HG02678 (cell line): ENCODE results near the gene ERP44.

ENCODE experiments used
- ATAC-seq: cut with Tn5 transposase; IDR thresholded peaks from one replicate; pipeline ENCODE4 v1.9.1; 2021; ENCODE audit warnings: mild to moderate bottlenecking, moderate library complexity; ENCODE audit not compliant: unreplicated experiment

Gene ERP44

GRCh38 chr9:99953861-99954507 lies 144.8 kb downstream of the ERP44 start:
- ATAC-seq: no peak

GRCh38 chr9:99948896-99949295 lies 149.9 kb downstream of the ERP44 start:
- no peak for ATAC-seq

GRCh38 chr9:99948482-99948881 lies 150.3 kb downstream of the ERP44 start:
- ATAC-seq: no peak

- no peak for ATAC-seq
Measured at GRCh38 chr9:99947395-99947794, 151.4 kb downstream of the ERP44 start.

DNA sequence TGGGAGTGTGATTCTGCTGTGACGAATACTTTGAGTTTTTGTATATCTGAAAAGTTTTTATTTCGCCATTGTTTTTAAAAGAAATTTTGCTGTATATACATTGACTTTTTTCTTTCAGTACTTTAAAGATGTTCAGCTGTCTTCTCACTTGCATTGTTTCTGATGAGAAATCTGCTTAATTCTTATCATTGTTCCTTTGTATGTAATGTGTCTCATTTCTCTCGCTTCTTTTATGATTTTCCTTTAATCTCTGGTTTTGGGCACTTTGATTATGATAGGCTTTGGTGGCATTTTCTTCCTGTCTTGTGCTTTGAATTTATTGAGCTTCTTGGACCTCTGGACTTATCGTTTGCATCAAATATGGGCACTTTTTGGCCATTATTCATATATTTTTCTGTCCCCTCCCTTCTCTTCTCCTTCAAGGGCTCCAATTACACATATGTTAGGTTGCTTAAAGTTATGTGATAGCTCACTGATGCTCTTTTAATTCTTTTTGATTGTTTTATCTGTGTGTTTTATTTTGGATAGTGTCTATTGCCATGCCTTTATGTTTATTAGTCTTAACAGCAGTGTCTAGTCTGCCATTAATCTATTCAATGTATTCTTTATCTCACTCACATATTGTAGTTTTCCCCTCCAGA lies 161.7 kb downstream of the ERP44 start:
- no peak for ATAC-seq

- ATAC-seq: no peak
Measured at GRCh38 chr9:99931155-99931840, 167.5 kb downstream of the ERP44 start.

- no peak for ATAC-seq
Measured at GRCh38 chr9:99929652-99930051, 169.1 kb downstream of the ERP44 start.
